NAMALWA (cell line): ENCODE measurements around the gene ZNF165.
"Not testable (repeated sequence)": the region's sequence is repeated elsewhere in the genome, so short reads cannot be mapped to it uniquely, and the experiment has no call there.

ENCODE experiments used
- DNase-seq: peaks from one replicate; pipeline ENCODE4 v3.0.0-alpha.2; 2015; ENCODE audit warnings: low spot score

Gene ZNF165

DNA sequence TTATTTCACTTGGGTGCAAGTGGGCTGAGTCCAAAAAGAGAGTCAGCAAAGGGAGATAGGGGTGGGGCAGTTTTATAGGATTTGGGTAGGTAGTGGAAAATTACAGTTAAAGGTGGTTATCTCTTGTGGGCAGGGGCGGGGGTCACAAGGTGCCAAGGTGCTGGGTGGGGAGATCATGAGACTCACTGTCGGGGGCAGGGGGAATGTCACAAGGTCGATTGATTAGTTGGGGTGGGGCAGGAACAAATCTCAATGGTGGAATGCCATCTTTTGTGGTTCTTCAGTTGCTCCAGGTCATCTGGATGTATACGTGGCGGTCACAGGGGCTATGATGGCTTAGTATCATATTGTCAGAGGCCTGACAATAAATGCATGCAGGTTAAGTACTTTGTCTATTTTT is 41.9 kb downstream of the ZNF165 start:
- not testable (repeated sequence) for DNase-seq

DNA sequence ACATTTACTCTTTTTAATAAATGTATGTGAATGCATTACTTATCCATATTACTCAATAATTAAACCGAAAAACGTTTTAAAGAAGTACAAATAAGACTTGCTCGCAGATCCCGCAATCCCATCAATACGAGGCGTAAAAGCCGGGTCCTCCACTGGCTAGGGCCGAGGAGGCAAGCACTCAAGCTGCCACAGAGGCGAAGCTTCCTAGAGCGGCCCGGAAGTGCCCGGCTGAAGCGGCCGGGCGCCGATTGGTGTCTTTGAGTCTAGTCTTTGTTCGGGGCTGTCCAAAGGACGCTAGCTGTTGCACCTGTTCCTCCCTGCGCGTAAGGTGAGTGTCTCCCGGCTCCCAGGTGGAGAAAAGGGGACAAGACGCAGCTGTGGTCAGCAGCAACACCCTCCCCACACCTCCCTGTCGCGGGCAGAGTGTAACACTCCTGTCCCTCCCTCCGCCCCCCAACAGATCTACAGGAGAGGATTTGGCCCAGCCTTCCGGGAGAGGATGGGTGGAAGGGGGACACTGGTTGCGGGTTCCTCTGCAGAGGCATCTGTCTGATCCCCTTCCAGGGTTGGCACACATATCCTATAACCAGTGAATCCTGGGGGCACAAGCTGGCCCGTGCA is 44.1 kb downstream of the ZNF165 start, which contains the start of gene ZSCAN16:
TSS of gene ZSCAN16 (plus strand) at position 260 of the 621 bp plus-strand sequence. CDS start 835 bp downstream, outside the sequence.
- DNase-seq: peak; percentile 88

GRCh38 chr6:28124971-28125353 is 44.6 kb downstream of the ZNF165 start:
- peak; percentile 53 for DNase-seq

- peak; percentile 71 for DNase-seq
Observed at GRCh38 chr6:28125401-28125800, 45.0 kb downstream of the ZNF165 start.

DNA sequence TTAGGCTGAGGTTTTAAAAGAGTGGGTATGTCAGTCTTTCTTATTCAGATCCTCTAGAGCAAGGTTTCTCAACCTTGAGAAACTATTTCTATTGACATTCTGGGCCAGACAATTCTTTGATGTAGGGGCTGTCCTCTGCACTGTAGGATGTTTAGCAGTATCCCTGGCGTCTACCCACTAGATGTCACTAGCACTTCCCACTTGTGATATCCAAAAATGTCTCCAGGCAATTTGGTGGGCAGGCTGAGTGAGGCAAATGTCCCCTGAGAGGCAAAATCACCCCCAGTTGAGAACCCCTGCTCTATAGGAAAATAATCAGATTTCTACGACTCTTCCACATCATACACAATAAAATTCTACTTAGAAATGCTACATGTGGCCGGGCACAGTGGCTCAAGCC is 53.6 kb downstream of the ZNF165 start:
- DNase-seq: peak; percentile 62

- no peak for DNase-seq
Observed at GRCh38 chr6:28134716-28135115, 54.3 kb downstream of the ZNF165 start.

DNA sequence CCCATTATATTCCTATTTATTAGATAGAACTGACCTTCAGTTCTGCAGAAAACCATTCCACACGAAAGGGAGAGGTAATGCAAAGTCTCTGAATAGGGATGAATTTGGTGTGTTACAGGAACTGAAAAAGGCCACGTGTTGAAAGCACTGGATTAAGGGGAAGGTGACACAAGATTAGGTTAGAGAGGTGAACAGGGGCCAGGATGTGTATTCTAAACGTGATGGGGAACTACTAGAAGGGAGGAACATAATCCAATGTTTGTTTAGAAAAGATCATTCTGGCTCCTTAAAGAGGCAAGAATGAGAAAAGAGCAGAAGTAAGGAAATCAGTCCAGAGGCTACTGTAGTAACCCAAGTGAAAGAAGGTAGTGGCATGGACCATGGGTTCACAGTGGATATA is 55.0 kb downstream of the ZNF165 start:
- peak; percentile 30 for DNase-seq

GRCh38 chr6:28136585-28137504 is 56.5 kb downstream of the ZNF165 start:
- peak; percentile 91 for DNase-seq

DNA sequence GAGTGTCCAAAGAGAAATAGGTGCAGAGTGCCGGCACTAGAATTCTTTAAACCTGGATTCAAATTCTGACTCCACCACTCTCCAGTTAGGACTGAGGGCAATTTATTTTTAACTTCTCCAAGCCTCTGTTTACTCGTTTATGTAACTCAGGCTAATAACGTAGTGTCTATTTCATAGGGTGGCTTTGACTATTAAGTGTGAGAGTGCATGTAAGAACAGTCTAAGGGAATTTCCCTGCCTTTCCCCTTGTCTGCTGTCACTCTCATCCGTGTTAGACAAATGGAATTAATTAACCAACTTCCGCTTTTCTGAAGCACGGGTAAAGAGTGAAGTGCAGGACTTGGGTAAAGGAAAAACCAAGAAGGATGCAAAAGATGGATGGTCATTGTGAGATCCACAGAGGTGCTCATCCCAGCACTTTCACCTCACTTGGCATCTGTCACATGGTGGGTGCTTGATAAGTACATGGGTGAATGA is 57.2 kb downstream of the ZNF165 start:
- peak; percentile 68 for DNase-seq
